ENCODE data around the gene BHMT2.

The BHMT2 gene

GRCh38 chr5:79053321-79053720 lies 16.2 kb upstream of the BHMT2 start:
- DNase-seq (ENCODE audit: low read depth, low spot score): no peak
- CTCF ChIA-PET: interaction anchor here (1.6 kb wide), 1 partner anchor 29 kb away, joined by 5 read pairs; no protein-coding TSS in a partner anchor
- H3K4me3 ChIP-seq (ENCODE audit: low read depth, low read length): no peak overlapping the region
- POLR2A ChIA-PET: no interaction called here
- no peak for TF ChIP-seq CTCF (IDR thresholded peaks at IDR 0.05; ENCODE audit: insufficient read depth, low read length, missing control alignments)

- POLR2A ChIA-PET: no interaction called here
- TF ChIP-seq CTCF (IDR thresholded peaks at IDR 0.05; ENCODE audit: insufficient read depth, low read length, missing control alignments): no peak
- CTCF ChIA-PET: no interaction called here
Observed at GRCh38 chr5:79055017-79055416, 14.6 kb upstream of the BHMT2 start.

GRCh38 chr5:79056847-79057246 lies 12.7 kb upstream of the BHMT2 start:
- no peak for TF ChIP-seq CTCF (IDR thresholded peaks at IDR 0.05; ENCODE audit: insufficient read depth, low read length, missing control alignments)
- no peak overlapping the region for H3K4me3 ChIP-seq (ENCODE audit: low read depth, low read length)
- DNase-seq (ENCODE audit: low read depth, low spot score): no peak
- ChIA-PET POLR2A (no interaction called here), CTCF (interaction anchor here (1.0 to 1.4 kb wide), 2 partner anchors 9 to 32 kb away, joined by 4 to 5 read pairs; no protein-coding TSS in a partner anchor)

More at GRCh38 chr5:79055017-79055416, 14.6 kb upstream of the BHMT2 start:
- no peak for DNase-seq (ENCODE audit: low read depth, low spot score)
- H3K4me3 ChIP-seq (ENCODE audit: low read depth, low read length): no peak overlapping the region

GRCh38 chr5:79059674-79060073 lies 9.9 kb upstream of the BHMT2 start:
- CTCF ChIA-PET: interaction anchor here (1.1 to 2.3 kb wide), 3 partner anchors 12 to 39 kb away, joined by 3 to 9 read pairs (median 3); no protein-coding TSS in a partner anchor
- TF ChIP-seq CTCF (IDR thresholded peaks at IDR 0.05; ENCODE audit: insufficient read depth, low read length, missing control alignments): no peak
- DNase-seq (ENCODE audit: low read depth, low spot score): no peak
- POLR2A ChIA-PET: no interaction called here
- H3K4me3 ChIP-seq (ENCODE audit: low read depth, low read length): no peak overlapping the region

GRCh38 chr5:79062436-79062835 lies 7.1 kb upstream of the BHMT2 start:
- no peak for TF ChIP-seq CTCF (IDR thresholded peaks at IDR 0.05; ENCODE audit: insufficient read depth, low read length, missing control alignments)
- POLR2A ChIA-PET: no interaction called here
- CTCF ChIA-PET: interaction anchor here (0.9 to 3.8 kb wide), 2 partner anchors 38 to 42 kb away, joined by 3 to 16 read pairs; no protein-coding TSS in a partner anchor
- no peak for DNase-seq (ENCODE audit: low read depth, low spot score)
- no peak overlapping the region for H3K4me3 ChIP-seq (ENCODE audit: low read depth, low read length)

GRCh38 chr5:79070350-79070667 lies 742 bp downstream of the BHMT2 start:
- POLR2A ChIA-PET: interaction anchor here (1.2 kb wide), 1 partner anchor 37 kb away, joined by 3 read pairs; no protein-coding TSS in a partner anchor
- no peak for DNase-seq (ENCODE audit: low read depth, low spot score)
- TF ChIP-seq CTCF (IDR thresholded peaks at IDR 0.05; ENCODE audit: insufficient read depth, low read length, missing control alignments): no peak
- CTCF ChIA-PET: interaction anchor here (1.1 to 2.4 kb wide), 3 partner anchors 47 to 64 kb away, joined by 3 to 16 read pairs (median 5); no protein-coding TSS in a partner anchor
- peak overlapping the region; percentile 47 for H3K4me3 ChIP-seq (ENCODE audit: low read depth, low read length)

All from AG04449 (cell line).